A549 (cell line): ENCODE data around the gene INVS. TPM values are rescaled to one million over a fixed set of nuclear protein-coding genes. Genes with fewer than 3 reads are reported as not detected.
A peak's percentile ranks its signal among the peaks of the same experiment; 100 is the strongest.

Experiments
- ATAC-seq, 2 experiments: fragments of 200-7000 bp in 1 of 2; fragments of >200 bp in 1 of 2; cut with Nextera tagmentation in 1 of 2; cut with Tn5 transposase in 1 of 2; 3 replicates each; pipeline versions ENCODE4 v1.8.0 to v1.9.1; 2018 to 2020; ENCODE audit warnings: mild to moderate bottlenecking in 1 of 2, moderate library complexity in 1 of 2
- CTCF ChIA-PET: fragments of 300-600 bp; sonication (Branson Sonifier 250); formaldehyde crosslinking; extraction: SDS; loops from one replicate; lab custom pipeline; 2021; ENCODE audit warnings: antibody characterized with exemption, inconsistent platforms; lab: Yijun Ruan, JAX
- POLR2A ChIA-PET: fragments of 350-600 bp; formaldehyde crosslinking; extraction: SDS; loops from one replicate; lab custom pipeline; 2021; ENCODE audit warnings: antibody characterized with exemption, inconsistent platforms; lab: Yijun Ruan, JAX
- DNase-seq, 2 experiments: peaks; one replicate each; pipeline versions ENCODE4 v3.0.0 to v3.0.0-alpha.2; 2011 to 2016; ENCODE audit warnings: low read depth in 1 of 2, low spot score in 1 of 2
- FAIRE-seq: peaks from 2 replicates; lab custom pipeline; 2011; peaks lifted over from hg19 to GRCh38; lab: Jason Lieb, UNC
- H3K27ac ChIP-seq, 2 experiments: fragments of >200 bp; sonication (Bioruptor Twin); formaldehyde crosslinking; 3 replicates each; pipeline ENCODE4 v1.5.1; 2016 to 2017
- H3K4me1 ChIP-seq: fragments of >200 bp; sonication (Bioruptor Twin); formaldehyde crosslinking; 3 replicates; pipeline ENCODE4 v1.6.1; 2016
- H3K4me2 ChIP-seq: fragments of >200 bp; sonication (Bioruptor Twin); formaldehyde crosslinking; 3 replicates; pipeline ENCODE4 v1.6.1; 2016
- H3K4me3 ChIP-seq: fragments of >200 bp; sonication (Bioruptor Twin); formaldehyde crosslinking; 3 replicates; pipeline ENCODE4 v1.5.1; 2016
- H3K9me3 ChIP-seq: fragments of >200 bp; sonication (Bioruptor Twin); formaldehyde crosslinking; 3 replicates; pipeline ENCODE4 v1.6.1; 2016
- BHLHE40 ChIP-seq: IDR thresholded peaks from 2 replicates; pipeline ENCODE4 v1.6.1; 2012; ENCODE audit warnings: low read depth, low read length, inconsistent platforms
- CBX8 ChIP-seq: fragments of 200-600 bp; sonication (generic); IDR thresholded peaks from 2 replicates; pipeline ENCODE4 v1.6.1; 2016
- CHD4 ChIP-seq: fragments of 200-600 bp; sonication (generic); IDR thresholded peaks from 2 replicates; pipeline ENCODE4 v1.6.1; 2016; ENCODE audit warnings: antibody characterized with exemption, mild to moderate bottlenecking, borderline replicate concordance
- EHF ChIP-seq: fragments of 250-450 bp; sonication (Bioruptor Pico); IDR thresholded peaks from 2 replicates; pipeline ENCODE4 v1.5.0; 2020; ENCODE audit warnings: mild to moderate bottlenecking
- EHMT2 ChIP-seq: fragments of 200-600 bp; sonication (generic); IDR thresholded peaks from 2 replicates; pipeline ENCODE4 v1.6.1; 2016; ENCODE audit warnings: antibody characterized with exemption, low read depth, mild to moderate bottlenecking, moderate library complexity
- ESRRA ChIP-seq: fragments of 150-350 bp; IDR thresholded peaks from 2 replicates; pipeline ENCODE4 v1.6.1; 2014; ENCODE audit warnings: mild to moderate bottlenecking, low read length, borderline replicate concordance
- GATA3 ChIP-seq: IDR thresholded peaks from 2 replicates; pipeline ENCODE4 v1.6.1; 2012; ENCODE audit warnings: borderline replicate concordance
- HDAC2 ChIP-seq: fragments of 200-600 bp; sonication (generic); IDR thresholded peaks from 2 replicates; pipeline ENCODE4 v1.6.1; 2016
- HES2 ChIP-seq: fragments of >200 bp; sonication (Bioruptor Twin); formaldehyde crosslinking; IDR thresholded peaks from 2 replicates; pipeline ENCODE4 v1.6.1; 2016
- HOXA7 ChIP-seq: fragments of 250-450 bp; sonication (Bioruptor Pico); IDR thresholded peaks from 2 replicates; pipeline ENCODE4 v1.5.0; 2020; ENCODE audit warnings: mild to moderate bottlenecking, moderate library complexity
- HOXB5 ChIP-seq: fragments of 250-450 bp; sonication (Bioruptor Pico); IDR thresholded peaks from 2 replicates; pipeline ENCODE4 v1.5.0; 2020; ENCODE audit warnings: mild to moderate bottlenecking, moderate library complexity
- MYC ChIP-seq: IDR thresholded peaks from 2 replicates; pipeline ENCODE4 v1.6.1; 2012; ENCODE audit warnings: mild to moderate bottlenecking, inconsistent platforms, low read length, improper control_type of control experiment, borderline replicate concordance
- NFE2L2 ChIP-seq: fragments of 150-350 bp; conservative IDR thresholded peaks from 2 replicates; pipeline ENCODE4 v1.6.1; 2014; ENCODE audit warnings: low read length
- NR3C1 ChIP-seq: fragments of >200 bp; sonication (Bioruptor Twin); formaldehyde crosslinking; IDR thresholded peaks from 3 replicates; pipeline ENCODE4 v1.6.1; 2017
- POLR2AphosphoS2 ChIP-seq: conservative IDR thresholded peaks from 2 replicates; pipeline ENCODE4 v1.6.1; 2012; ENCODE audit warnings: low read length, improper control_type of control experiment, inconsistent platforms
- RAD21 ChIP-seq, 2 experiments: fragments of >200 bp in 1 of 2; sonication (Bioruptor Twin) in 1 of 2; formaldehyde crosslinking in 1 of 2; IDR thresholded peaks in 1 of 2; conservative IDR thresholded peaks in 1 of 2; 2 replicates in 1 of 2; 3 replicates in 1 of 2; pipeline ENCODE4 v1.6.1; 2012 to 2018; ENCODE audit warnings: inconsistent platforms in 1 of 2
- RARB ChIP-seq: fragments of 250-450 bp; sonication (Bioruptor Pico); IDR thresholded peaks from 2 replicates; pipeline ENCODE4 v1.8.0; 2021; ENCODE audit warnings: mild to moderate bottlenecking, moderate library complexity
- RNF2 ChIP-seq: fragments of 200-600 bp; sonication (generic); IDR thresholded peaks from 2 replicates; pipeline ENCODE4 v1.6.1; 2016; ENCODE audit warnings: low read depth, mild to moderate bottlenecking, antibody characterized with exemption, moderate library complexity, borderline replicate concordance
- SREBF2 ChIP-seq: fragments of 450-650 bp; IDR thresholded peaks from 2 replicates; pipeline ENCODE4 v1.6.1; 2014; ENCODE audit warnings: mild to moderate bottlenecking, moderate library complexity
- TP53 ChIP-seq: fragments of 250-450 bp; sonication (Bioruptor Pico); IDR thresholded peaks from 2 replicates; pipeline ENCODE4 v1.5.0; 2021; ENCODE audit warnings: mild to moderate bottlenecking, moderate library complexity
- ZC3H11A ChIP-seq: fragments of 450-650 bp; IDR thresholded peaks from 2 replicates; pipeline ENCODE4 v1.6.1; 2014; ENCODE audit warnings: antibody characterized with exemption, mild to moderate bottlenecking
- ZFP36 ChIP-seq: fragments of 450-650 bp; IDR thresholded peaks from 2 replicates; pipeline ENCODE4 v1.6.1; 2014; ENCODE audit warnings: borderline replicate concordance; ENCODE audit not compliant: partially characterized antibody
- ZNF302 ChIP-seq: fragments of 250-450 bp; sonication (Bioruptor Pico); IDR thresholded peaks from 2 replicates; pipeline ENCODE4 v1.9.0; 2021; ENCODE audit warnings: inconsistent platforms, mild to moderate bottlenecking, moderate library complexity
- WGBS: methylation state at CpG from one replicate; pipeline ENCODE4 v1.1.6; 2017; ENCODE audit errors: missing lambda C conversion rate; 5-methylcytosine and 5-hydroxymethylcytosine counted together
- polyA plus RNA-seq, 4 experiments: library from polyadenylated mRNA; depleted of rRNA in 3 of 4; stranded (reverse); fragments of >200 nt; fragmentation: RNase III in 1 of 4; extraction: RNeasy Plus Mini Kit Qiagen cat#74134 plus additional on column Dnase treatment in 1 of 4; gene quantifications; 2 replicates in 3 of 4; 3 replicates in 1 of 4; pipeline ENCODE4 v1.2.3, GENCODE V29; 2011 to 2017
- TF ChIP-seq, protein P1 (sequence below): fragments of 200-600 bp; sonication (generic); IDR thresholded peaks from 2 replicates; pipeline ENCODE4 v1.6.1; 2016; ENCODE audit warnings: antibody characterized with exemption, mild to moderate bottlenecking, moderate library complexity
- TF ChIP-seq, protein P2 (sequence below): IDR thresholded peaks from 2 replicates; pipeline ENCODE4 v1.6.1; 2012; ENCODE audit warnings: low read depth, borderline replicate concordance
- TF ChIP-seq, protein P3 (sequence below): fragments of >200 bp; sonication (Bioruptor Twin); formaldehyde crosslinking; IDR thresholded peaks from 3 replicates; pipeline ENCODE4 v1.6.1; 2016

Gene INVS
- polyA plus RNA-seq, 2 of the 4 experiments (the other 2 are of a cell fraction): 11.9 to 30.6 TPM

- FAIRE-seq (no peak), ATAC-seq (no peak)
Observed at GRCh38 chr9:100220936-100221335, 121.9 kb downstream of the INVS start.

GRCh38 chr9:100221538-100221937, 122.5 kb downstream of the INVS start:
- no peak overlapping the region for H3K4me3 ChIP-seq
- no peak overlapping the region for H3K27ac ChIP-seq
- DNase-seq: no peak
- CTCF ChIA-PET: interaction anchor here (0.7 to 1.5 kb wide), 9 partner anchors 7 to 1420 kb away, joined by 3 to 6 read pairs (median 4); partner anchors contain the start of gene NR4A3
- ATAC-seq: no peak
- FAIRE-seq: no peak
- WGBS: 72% methylated on average over 1 of the region's 1 CpG
- H3K4me2 ChIP-seq: no peak overlapping the region
- TF ChIP-seq RARB (CRISPR knock-in tag) (no peak), HDAC2 (no peak), CBX8 (no peak), ZFP36 (no peak), GATA3 (no peak), MYC (no peak), CHD4 (no peak), POLR2AphosphoS2 (no peak), ESRRA (no peak)
- no peaks in the 10 kb centered on the region for H3K4me1 ChIP-seq
- POLR2A ChIA-PET: no interaction called here
- no peaks in the 10 kb centered on the region for H3K9me3 ChIP-seq

More at GRCh38 chr9:100220936-100221335, 121.9 kb downstream of the INVS start:
- Histone ChIP-seq H3K4me3 (no peak overlapping the region), H3K4me1 (no peaks in the 10 kb centered on the region), H3K9me3 (no peaks in the 10 kb centered on the region), H3K27ac (no peak overlapping the region), H3K4me2 (no peak overlapping the region)
- POLR2A ChIA-PET: no interaction called here
- no peak for DNase-seq
- 44% methylated on average over 1 of the region's 1 CpG for WGBS
- CTCF ChIA-PET: interaction anchor here (0.7 kb wide), 1 partner anchor 946 kb away, joined by 4 read pairs; no protein-coding TSS in a partner anchor
- no peak for TF ChIP-seq RAD21 (conservative IDR thresholded peaks at IDR 0.05 in 1 of 2, IDR thresholded peaks at IDR 0.05 in 1 of 2)
- TF ChIP-seq, protein P1, sequence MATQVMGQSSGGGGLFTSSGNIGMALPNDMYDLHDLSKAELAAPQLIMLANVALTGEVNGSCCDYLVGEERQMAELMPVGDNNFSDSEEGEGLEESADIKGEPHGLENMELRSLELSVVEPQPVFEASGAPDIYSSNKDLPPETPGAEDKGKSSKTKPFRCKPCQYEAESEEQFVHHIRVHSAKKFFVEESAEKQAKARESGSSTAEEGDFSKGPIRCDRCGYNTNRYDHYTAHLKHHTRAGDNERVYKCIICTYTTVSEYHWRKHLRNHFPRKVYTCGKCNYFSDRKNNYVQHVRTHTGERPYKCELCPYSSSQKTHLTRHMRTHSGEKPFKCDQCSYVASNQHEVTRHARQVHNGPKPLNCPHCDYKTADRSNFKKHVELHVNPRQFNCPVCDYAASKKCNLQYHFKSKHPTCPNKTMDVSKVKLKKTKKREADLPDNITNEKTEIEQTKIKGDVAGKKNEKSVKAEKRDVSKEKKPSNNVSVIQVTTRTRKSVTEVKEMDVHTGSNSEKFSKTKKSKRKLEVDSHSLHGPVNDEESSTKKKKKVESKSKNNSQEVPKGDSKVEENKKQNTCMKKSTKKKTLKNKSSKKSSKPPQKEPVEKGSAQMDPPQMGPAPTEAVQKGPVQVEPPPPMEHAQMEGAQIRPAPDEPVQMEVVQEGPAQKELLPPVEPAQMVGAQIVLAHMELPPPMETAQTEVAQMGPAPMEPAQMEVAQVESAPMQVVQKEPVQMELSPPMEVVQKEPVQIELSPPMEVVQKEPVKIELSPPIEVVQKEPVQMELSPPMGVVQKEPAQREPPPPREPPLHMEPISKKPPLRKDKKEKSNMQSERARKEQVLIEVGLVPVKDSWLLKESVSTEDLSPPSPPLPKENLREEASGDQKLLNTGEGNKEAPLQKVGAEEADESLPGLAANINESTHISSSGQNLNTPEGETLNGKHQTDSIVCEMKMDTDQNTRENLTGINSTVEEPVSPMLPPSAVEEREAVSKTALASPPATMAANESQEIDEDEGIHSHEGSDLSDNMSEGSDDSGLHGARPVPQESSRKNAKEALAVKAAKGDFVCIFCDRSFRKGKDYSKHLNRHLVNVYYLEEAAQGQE: no peak
- TF ChIP-seq ZFP36: no peak
- TF ChIP-seq NR3C1: no peak
- TF ChIP-seq EHF: no peak
- TF ChIP-seq NFE2L2: no peak
- no peak for TF ChIP-seq HOXA7 (CRISPR knock-in tag)
- no peak for TF ChIP-seq EHMT2
- TF ChIP-seq ESRRA: no peak
- no peak for TF ChIP-seq HOXB5
- TF ChIP-seq HES2: no peak

GRCh38 chr9:100222674-100223073, 123.6 kb downstream of the INVS start:
- ATAC-seq: peak in 1 of 2 experiments; percentile 56; a peak in 2 of 6 replicates
- Histone ChIP-seq H3K4me2 (no peak overlapping the region), H3K4me1 (no peaks in the 10 kb centered on the region), H3K27ac (no peak overlapping the region), H3K9me3 (no peaks in the 10 kb centered on the region), H3K4me3 (no peak overlapping the region)
- peak; percentile 88 for FAIRE-seq
- CTCF ChIA-PET: interaction anchor here (0.6 to 1.5 kb wide), 22 partner anchors 9 to 1421 kb away, joined by 3 to 6 read pairs (median 4); partner anchors contain the start of gene NR4A3
- POLR2A ChIA-PET: interaction anchor here (0.7 kb wide), 1 partner anchor 947 kb away, joined by 4 read pairs; no protein-coding TSS in a partner anchor
- WGBS: 4% methylated on average over 2 of the region's 2 CpGs
- DNase-seq: peak; percentile 18 to 46
- TF ChIP-seq SREBF2 (no peak), ZNF302 (CRISPR knock-in tag) (no peak), TP53 (CRISPR knock-in tag) (no peak), HDAC2 (no peak), NR3C1 (no peak), BHLHE40 (no peak), RNF2 (no peak), ZC3H11A (no peak)
- TF ChIP-seq, protein P2, sequence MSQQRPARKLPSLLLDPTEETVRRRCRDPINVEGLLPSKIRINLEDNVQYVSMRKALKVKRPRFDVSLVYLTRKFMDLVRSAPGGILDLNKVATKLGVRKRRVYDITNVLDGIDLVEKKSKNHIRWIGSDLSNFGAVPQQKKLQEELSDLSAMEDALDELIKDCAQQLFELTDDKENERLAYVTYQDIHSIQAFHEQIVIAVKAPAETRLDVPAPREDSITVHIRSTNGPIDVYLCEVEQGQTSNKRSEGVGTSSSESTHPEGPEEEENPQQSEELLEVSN: no peak
- TF ChIP-seq, protein P3, sequence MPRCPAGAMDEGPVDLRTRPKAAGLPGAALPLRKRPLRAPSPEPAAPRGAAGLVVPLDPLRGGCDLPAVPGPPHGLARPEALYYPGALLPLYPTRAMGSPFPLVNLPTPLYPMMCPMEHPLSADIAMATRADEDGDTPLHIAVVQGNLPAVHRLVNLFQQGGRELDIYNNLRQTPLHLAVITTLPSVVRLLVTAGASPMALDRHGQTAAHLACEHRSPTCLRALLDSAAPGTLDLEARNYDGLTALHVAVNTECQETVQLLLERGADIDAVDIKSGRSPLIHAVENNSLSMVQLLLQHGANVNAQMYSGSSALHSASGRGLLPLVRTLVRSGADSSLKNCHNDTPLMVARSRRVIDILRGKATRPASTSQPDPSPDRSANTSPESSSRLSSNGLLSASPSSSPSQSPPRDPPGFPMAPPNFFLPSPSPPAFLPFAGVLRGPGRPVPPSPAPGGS: no peak
- TF ChIP-seq, protein P1: no peak
